ENCODE data around the gene TMEM87B.

GRCh38 chr2:112133344-112133743 lies 78.3 kb downstream of the TMEM87B start:
- TF ChIP-seq CTCF (IDR thresholded peaks at IDR 0.05), result no peak
- no peak for TF ChIP-seq POLR2AphosphoS5 (IDR thresholded peaks at IDR 0.05)
- no peak for TF ChIP-seq POLR2A (IDR thresholded peaks at IDR 0.05)
